Fibroblast of villous mesenchyme (primary cell): ENCODE results near the gene ERO1A. TPM values are rescaled to one million over a fixed set of nuclear protein-coding genes. Genes with fewer than 3 reads are reported as not detected.

Source experiments
- DNase-seq: peaks from one replicate; pipeline ENCODE4 v3.0.0-alpha.2; 2010; ENCODE audit warnings: low read depth
- H3K4me3 ChIP-seq: 2 replicates; pipeline ENCODE4 v1.5.1; 2011; ENCODE audit warnings: low read depth, mild to moderate bottlenecking, low read length
- total RNA-seq: library from RNA; depleted of rRNA; stranded (reverse); fragments of >200 nt; gene quantifications from 2 replicates; pipeline ENCODE4 v1.2.3, GENCODE V29; 2012
- TF ChIP-seq, protein P1 (sequence below): IDR thresholded peaks from 2 replicates; pipeline ENCODE4 v1.5.1; 2012; ENCODE audit warnings: low read depth, mild to moderate bottlenecking, low read length; ENCODE audit not compliant: insufficient read depth

Gene ERO1A
- total RNA-seq, 1 donor = 49.7 TPM

DNA sequence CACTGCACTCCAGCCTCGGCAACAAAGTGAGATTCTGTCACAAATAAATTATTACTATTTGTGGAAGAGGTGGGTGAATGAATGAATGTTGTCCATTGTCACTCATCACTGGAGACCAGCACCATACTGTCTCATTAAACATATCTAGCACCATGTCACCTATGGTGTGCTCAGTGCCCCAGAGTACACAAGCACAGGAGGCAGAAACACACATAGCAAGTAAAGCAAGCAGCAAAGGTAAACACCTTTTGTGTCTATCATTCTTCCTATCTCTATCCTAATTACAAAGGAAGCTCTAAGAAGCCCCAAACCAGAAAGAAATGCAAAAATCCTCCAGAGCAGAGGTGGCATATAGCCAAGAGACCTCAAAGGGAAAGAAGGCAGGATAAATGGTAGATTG, 9.2 kb downstream of the ERO1A start:
- TF ChIP-seq, protein P1, sequence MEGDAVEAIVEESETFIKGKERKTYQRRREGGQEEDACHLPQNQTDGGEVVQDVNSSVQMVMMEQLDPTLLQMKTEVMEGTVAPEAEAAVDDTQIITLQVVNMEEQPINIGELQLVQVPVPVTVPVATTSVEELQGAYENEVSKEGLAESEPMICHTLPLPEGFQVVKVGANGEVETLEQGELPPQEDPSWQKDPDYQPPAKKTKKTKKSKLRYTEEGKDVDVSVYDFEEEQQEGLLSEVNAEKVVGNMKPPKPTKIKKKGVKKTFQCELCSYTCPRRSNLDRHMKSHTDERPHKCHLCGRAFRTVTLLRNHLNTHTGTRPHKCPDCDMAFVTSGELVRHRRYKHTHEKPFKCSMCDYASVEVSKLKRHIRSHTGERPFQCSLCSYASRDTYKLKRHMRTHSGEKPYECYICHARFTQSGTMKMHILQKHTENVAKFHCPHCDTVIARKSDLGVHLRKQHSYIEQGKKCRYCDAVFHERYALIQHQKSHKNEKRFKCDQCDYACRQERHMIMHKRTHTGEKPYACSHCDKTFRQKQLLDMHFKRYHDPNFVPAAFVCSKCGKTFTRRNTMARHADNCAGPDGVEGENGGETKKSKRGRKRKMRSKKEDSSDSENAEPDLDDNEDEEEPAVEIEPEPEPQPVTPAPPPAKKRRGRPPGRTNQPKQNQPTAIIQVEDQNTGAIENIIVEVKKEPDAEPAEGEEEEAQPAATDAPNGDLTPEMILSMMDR = no peak
- DNase-seq = no peak
- no peak overlapping the region for H3K4me3 ChIP-seq

DNA sequence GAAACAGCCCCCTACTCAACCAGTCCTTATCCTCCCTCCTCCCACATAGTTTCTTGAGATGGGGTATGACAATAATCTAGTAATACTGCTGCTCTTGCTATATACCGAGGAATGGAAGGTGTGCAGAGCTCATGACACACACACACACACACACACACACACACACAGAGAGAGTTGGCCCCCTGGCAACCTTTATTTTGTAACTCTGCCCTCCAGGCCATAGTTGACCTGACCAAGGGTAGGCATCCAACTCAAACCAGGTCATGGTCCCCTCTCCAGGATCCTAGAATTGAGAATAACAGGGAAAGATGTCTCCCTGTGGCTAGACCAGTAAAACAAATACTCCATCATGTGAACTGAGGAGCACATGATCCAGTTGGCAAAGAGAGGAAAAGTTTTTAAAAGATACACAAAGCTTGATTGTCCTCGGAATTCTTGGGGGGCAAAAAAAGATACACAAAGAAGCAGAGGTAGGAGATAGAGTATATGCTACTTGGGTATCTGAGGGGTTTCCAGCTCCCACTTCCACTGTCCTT, 11.3 kb downstream of the ERO1A start:
- no peak for DNase-seq
- no peak overlapping the region for H3K4me3 ChIP-seq

DNA sequence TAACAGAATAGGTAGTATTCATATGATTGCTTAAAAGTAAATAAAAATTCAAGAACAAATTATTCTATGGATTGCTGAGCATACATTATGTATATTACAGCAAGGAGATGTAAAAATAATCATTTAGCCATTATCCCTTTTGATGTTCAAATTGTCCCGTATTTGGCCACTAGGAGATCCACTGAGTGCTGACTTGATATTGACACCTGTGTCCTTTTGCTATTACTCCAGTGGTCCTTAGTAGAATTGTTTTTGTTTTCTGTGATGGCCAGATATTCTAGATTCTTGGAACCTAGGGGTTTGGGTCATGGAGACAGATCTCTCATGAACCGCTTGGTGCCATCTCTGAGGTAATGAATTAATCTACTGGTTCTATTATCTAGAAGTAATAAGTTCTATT, 16.8 kb downstream of the ERO1A start:
- no peak for DNase-seq
- no peak overlapping the region for H3K4me3 ChIP-seq
- TF ChIP-seq, protein P1 = peak; percentile 22

More for the DNA sequence above, 11.3 kb downstream of the ERO1A start:
- TF ChIP-seq, protein P1 = no peak

- TF ChIP-seq, protein P1 = no peak
- H3K4me3 ChIP-seq = no peak overlapping the region
- DNase-seq = no peak
Observed at GRCh38 chr14:52663850-52664249, 31.5 kb downstream of the ERO1A start.

- TF ChIP-seq, protein P1 = no peak
- DNase-seq = no peak
- H3K4me3 ChIP-seq = no peak overlapping the region
Observed at GRCh38 chr14:52661314-52661713, 34.0 kb downstream of the ERO1A start.

DNA sequence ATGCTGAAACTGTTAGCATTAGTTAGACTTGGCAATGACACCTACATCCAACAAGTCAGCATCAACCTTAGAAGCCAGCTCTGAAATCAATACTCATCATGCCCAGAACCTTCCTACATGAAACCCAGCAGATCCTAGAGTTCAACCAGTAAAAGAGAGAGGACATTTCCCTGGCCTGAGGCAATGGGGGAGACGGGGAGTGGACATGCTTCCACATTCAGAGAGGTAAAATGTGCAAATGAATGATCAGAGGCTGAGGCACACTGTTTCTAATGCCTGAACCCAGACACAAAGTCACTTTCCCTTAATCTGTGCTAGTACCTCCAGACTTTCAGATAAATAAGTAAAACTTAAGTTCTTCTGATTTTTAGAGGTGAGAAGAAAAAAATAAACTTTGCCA, 34.5 kb downstream of the ERO1A start:
- DNase-seq = no peak
- no peak overlapping the region for H3K4me3 ChIP-seq
- TF ChIP-seq, protein P1 = no peak

- TF ChIP-seq, protein P1 = no peak
- DNase-seq = no peak
- no peak overlapping the region for H3K4me3 ChIP-seq
Observed at GRCh38 chr14:52660325-52660724, 35.0 kb downstream of the ERO1A start.
